Prostate gland (tissue), 2 donors: ENCODE measurements around the gene PHACTR2. TPM values are rescaled to one million over a fixed set of nuclear protein-coding genes. Genes with fewer than 3 reads are reported as not detected.

Experiments used
- DNase-seq: peaks from one replicate; pipeline ENCODE4 v3.0.0-alpha.2; 2019; ENCODE audit warnings: low spot score
- H3K27ac ChIP-seq, 2 donors: fragments of 200-600 bp; sonication (generic); 2 replicates each; pipeline ENCODE4 v1.5.1; 2017 to 2019
- H3K27me3 ChIP-seq: fragments of 200-600 bp; sonication (generic); replicated peaks from 2 replicates; pipeline ENCODE4 v1.5.1; 2019; ENCODE audit not compliant: insufficient read depth
- H3K36me3 ChIP-seq, 2 donors: fragments of 200-600 bp; sonication (generic); 1 replicate in 1 of 2; 2 replicates in 1 of 2; pipeline versions ENCODE4 v1.5.1 to v1.8.1; 2017 to 2019
- H3K4me1 ChIP-seq: fragments of 200-600 bp; sonication (generic); replicated peaks from 2 replicates; pipeline ENCODE4 v1.5.1; 2019
- H3K4me3 ChIP-seq, 2 donors: fragments of 200-600 bp; sonication (generic); 2 replicates each; pipeline ENCODE4 v1.5.1; 2017 to 2019
- H3K9me3 ChIP-seq: fragments of 200-600 bp; sonication (generic); 2 replicates; pipeline ENCODE4 v1.5.1; 2017
- POLR2A ChIP-seq: fragments of 450-650 bp; IDR thresholded peaks from one replicate; pipeline ENCODE4 v1.6.1; 2016; ENCODE audit warnings: antibody characterized with exemption, mild to moderate bottlenecking
- POLR2AphosphoS5 ChIP-seq: sonication (generic); formaldehyde crosslinking; IDR thresholded peaks from one replicate; pipeline ENCODE4 v1.6.1; 2017; ENCODE audit warnings: antibody characterized with exemption
- WGBS: methylation state at CpG from one replicate; pipeline ENCODE4 v1.1.5; 2018; 5-methylcytosine and 5-hydroxymethylcytosine counted together
- intact Hi-C: fragments of 100-400 bp; cut with DNase I; formaldehyde crosslinking; loops from one replicate; pipeline ENCODE4 v1.14.2; 2022
- total RNA-seq, 2 donors: library from RNA; depleted of rRNA; stranded (reverse); fragments of >200 nt; gene quantifications; one replicate each; pipeline ENCODE4 v1.1.0, GENCODE V29; 2016
- TF ChIP-seq, protein P1 (sequence below), 4 experiments: fragments of 200-600 bp in 2 of 4; fragments of 450-650 bp in 2 of 4; sonication (generic) in 2 of 4; IDR thresholded peaks; 1 replicate in 3 of 4; 2 replicates in 1 of 4; pipeline ENCODE4 v1.5.1; 2016 to 2019; ENCODE audit warnings: antibody characterized with exemption in 4 of 4, mild to moderate bottlenecking in 2 of 4, moderate library complexity in 2 of 4

PHACTR2 gene
- total RNA-seq, 2 donors from 2014 or later: 41.4 to 108 TPM

DNA sequence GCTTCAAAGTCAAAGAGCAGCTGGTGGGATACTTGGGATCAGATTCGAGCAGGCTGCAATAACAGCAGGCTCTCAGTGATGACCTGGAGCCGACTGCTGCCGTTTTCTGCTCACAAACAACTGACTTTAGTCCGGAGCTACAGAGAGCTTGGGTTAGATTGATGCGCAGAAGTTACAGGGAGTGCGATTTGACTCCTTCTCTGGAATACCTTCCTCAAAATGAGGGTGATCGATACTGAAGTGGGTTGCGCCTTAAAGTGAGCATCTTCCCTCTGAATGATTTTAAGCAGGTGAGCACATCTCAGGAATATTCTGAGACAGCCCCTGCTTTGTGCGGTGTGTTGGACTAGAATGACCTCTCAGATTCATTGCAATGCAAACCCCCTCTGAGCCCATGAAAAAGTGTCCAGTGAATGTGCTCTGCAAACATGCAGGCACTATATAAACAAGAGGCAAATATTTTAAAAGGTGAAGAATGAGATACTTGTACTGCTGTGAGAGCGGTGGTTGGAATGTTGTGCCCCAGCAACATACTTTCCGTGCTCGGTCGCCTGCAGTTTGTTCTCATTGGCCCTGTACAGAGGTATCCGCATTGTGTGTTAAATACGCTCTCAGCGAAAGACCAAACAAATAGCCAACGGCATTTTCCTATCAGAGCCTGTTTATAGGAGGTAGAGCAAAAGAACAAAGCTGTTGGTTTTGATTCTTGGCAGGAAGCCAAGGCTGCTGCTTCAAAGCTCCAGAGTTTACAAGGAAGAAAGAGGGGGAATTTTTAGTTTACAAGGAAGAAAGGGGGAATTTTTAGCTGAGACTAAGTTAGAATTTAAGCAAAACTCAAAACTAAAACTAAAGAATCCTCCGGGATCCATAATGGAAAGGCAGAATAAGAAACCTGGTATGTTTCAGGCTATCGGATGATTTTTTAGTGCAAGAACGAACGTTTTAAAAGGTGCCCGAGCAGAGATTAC is 67.7 kb downstream of the PHACTR2 start:
- no peak for TF ChIP-seq POLR2A
- TF ChIP-seq POLR2AphosphoS5: peak; percentile 71
- no peaks in the 10 kb centered on the region for H3K27me3 ChIP-seq
- intact Hi-C loops: no loop called here
- no peaks in the 10 kb centered on the region for H3K9me3 ChIP-seq
- peak overlapping the region; percentile 4 to 22 for H3K4me3 ChIP-seq
- 30% methylated on average over 22 of the region's 22 CpGs for WGBS
- H3K27ac ChIP-seq: peak overlapping the region; percentile 67 to 74
- peak; percentile 60 for DNase-seq
- H3K4me1 ChIP-seq: peaks cover 14% of the 10 kb centered on the region
- H3K36me3 ChIP-seq: no peaks in the 10 kb centered on the region

DNA sequence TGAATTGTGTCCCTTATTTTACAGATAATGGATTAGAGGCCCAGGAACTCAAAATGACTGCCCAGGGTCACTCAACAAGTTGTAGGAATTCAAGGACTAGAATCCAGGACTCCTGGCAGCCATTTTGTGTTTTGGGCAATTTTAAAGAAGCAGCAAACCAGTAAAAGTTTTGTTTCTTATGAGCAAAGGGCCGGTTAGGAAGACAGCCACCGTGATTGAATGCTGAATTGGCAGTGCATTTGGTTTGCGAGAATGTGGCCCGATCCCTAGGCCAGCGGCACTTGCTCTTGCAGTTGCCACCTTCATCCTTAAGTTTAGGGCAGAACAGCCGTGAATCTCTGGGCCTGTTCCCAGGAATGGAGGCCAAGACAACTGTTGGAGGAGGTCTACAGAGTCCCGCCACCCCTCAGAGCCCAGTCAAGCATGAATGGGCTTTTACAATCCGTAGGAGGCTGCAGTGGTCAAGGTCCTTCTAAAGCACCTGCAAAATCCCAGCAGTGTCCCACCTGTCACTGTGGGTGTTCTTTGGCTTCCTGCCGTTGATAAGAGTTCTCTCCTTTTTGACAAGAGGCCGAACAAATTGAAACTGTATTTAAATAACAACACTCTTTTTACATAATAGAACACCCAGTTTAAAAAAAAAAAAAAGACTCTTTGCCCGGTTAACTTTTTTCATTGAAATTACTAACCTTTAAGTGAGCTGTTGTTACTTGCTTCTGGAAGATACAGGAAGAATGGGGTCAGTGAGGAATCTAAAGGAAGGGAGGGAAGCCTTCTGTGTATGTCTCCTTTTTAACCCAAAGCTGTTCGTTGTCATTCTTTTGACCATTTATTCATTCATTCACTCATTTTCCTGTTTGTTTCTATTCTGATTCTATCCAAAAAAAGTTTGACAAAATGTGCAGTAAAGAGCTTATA is 68.7 kb downstream of the PHACTR2 start:
- H3K4me1 ChIP-seq: peaks cover 14% of the 10 kb centered on the region
- no peaks in the 10 kb centered on the region for H3K27me3 ChIP-seq
- no peak for DNase-seq
- 73% methylated on average over 12 of the region's 12 CpGs for WGBS
- intact Hi-C loops: no loop called here
- TF ChIP-seq, protein P1, sequence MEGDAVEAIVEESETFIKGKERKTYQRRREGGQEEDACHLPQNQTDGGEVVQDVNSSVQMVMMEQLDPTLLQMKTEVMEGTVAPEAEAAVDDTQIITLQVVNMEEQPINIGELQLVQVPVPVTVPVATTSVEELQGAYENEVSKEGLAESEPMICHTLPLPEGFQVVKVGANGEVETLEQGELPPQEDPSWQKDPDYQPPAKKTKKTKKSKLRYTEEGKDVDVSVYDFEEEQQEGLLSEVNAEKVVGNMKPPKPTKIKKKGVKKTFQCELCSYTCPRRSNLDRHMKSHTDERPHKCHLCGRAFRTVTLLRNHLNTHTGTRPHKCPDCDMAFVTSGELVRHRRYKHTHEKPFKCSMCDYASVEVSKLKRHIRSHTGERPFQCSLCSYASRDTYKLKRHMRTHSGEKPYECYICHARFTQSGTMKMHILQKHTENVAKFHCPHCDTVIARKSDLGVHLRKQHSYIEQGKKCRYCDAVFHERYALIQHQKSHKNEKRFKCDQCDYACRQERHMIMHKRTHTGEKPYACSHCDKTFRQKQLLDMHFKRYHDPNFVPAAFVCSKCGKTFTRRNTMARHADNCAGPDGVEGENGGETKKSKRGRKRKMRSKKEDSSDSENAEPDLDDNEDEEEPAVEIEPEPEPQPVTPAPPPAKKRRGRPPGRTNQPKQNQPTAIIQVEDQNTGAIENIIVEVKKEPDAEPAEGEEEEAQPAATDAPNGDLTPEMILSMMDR (IDR thresholded peaks at IDR 0.05): no peak
- TF ChIP-seq POLR2A (no peak), POLR2AphosphoS5 (no peak)
- H3K36me3 ChIP-seq: no peaks in the 10 kb centered on the region
- peak overlapping the region; percentile 67 to 74 for H3K27ac ChIP-seq
- H3K9me3 ChIP-seq: no peaks in the 10 kb centered on the region
- H3K4me3 ChIP-seq: peak overlapping the region in 1 of 2 donors; percentile 22

DNA sequence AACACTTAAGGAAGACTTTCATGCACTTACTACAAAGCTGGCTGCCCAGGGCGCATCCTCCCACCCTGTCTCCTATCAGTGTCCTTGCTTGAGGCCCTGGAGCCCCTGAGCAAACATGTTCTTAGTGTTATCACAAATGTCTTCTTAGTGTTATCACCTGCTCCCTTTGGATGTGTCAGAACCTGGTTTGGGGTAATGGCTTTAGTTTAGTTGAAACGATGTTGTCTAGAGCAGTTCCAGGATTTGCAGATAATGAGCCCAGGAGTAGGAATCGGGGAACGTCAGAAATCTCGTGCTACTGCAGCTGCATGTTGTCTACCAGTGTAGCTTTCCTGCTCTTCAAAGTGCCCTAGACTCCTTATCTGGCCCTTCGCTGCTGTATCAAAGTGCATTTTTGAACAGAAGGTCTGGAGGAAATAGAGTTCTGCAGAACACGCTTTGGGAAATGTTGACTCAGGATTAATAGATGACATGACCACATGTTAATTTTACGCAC is 69.6 kb downstream of the PHACTR2 start:
- no peak for DNase-seq
- intact Hi-C loops: no loop called here
- peaks cover 14% of the 10 kb centered on the region for H3K4me1 ChIP-seq

DNA sequence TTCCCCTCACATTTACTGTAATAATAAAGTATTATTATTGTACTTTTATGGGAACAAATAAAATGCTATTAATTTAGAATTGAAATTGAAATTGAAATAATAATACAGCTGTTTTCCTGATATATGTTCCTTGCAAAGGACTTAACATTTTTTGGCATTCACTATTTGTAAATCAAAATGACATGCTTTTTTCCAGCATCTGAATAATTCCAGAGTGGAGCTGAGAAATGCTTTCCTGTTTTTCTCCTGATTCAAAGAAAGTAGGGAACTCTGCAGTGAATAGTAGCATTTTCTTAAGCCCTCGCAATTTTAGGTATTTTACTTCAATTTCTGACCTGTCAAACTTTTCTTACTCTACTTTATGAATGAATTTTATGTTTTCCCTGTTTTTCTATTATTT is 72.1 kb downstream of the PHACTR2 start:
- no peak for DNase-seq
- no peaks in the 10 kb centered on the region for H3K27me3 ChIP-seq
- H3K27ac ChIP-seq: no peak overlapping the region
- H3K4me3 ChIP-seq: no peak overlapping the region
- H3K36me3 ChIP-seq: no peaks in the 10 kb centered on the region
- no peaks in the 10 kb centered on the region for H3K9me3 ChIP-seq
- intact Hi-C loops: no loop called here
- H3K4me1 ChIP-seq: peaks cover 11% of the 10 kb centered on the region
- TF ChIP-seq POLR2A (no peak), POLR2AphosphoS5 (no peak)
- TF ChIP-seq, protein P1 (IDR thresholded peaks at IDR 0.05): no peak
- WGBS: 79% methylated on average over 1 of the region's 1 CpG

More for the DNA sequence above, 69.6 kb downstream of the PHACTR2 start:
- TF ChIP-seq, protein P1 (IDR thresholded peaks at IDR 0.05): no peak
- TF ChIP-seq POLR2AphosphoS5 (no peak), POLR2A (no peak)
- Histone ChIP-seq H3K27me3 (no peaks in the 10 kb centered on the region), H3K4me3 (no peak overlapping the region), H3K9me3 (no peaks in the 10 kb centered on the region), H3K36me3 (no peaks in the 10 kb centered on the region), H3K27ac (peak overlapping the region in 1 of 2 donors; percentile 67)
- WGBS: 88% methylated on average over 8 of the region's 8 CpGs

DNA sequence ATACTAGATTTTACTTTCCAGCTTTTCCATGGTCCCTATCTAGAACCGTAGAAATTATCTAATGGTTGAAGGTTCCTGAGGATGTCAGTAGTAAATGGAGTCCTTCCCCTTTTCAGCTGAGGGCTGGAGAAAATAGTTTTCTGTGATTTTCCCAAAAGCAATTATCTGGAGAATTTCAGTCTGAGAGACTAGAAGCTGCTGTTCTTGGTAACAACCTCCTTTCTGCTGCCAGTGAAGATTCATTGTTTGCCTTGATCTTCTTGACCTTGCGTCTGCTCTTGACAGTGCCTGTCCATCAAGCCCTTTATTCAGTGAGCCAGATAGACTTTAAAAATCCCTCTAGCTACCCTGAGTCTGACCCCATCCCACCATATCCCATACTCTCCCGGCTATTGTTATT is 73.1 kb downstream of the PHACTR2 start:
- H3K27me3 ChIP-seq: no peaks in the 10 kb centered on the region
- no peaks in the 10 kb centered on the region for H3K36me3 ChIP-seq
- no peak overlapping the region for H3K4me3 ChIP-seq
- WGBS: 67% methylated on average over 3 of the region's 3 CpGs
- intact Hi-C loops: no loop called here
- no peaks in the 10 kb centered on the region for H3K9me3 ChIP-seq
- H3K4me1 ChIP-seq: peaks cover 8% of the 10 kb centered on the region
- TF ChIP-seq, protein P1 (IDR thresholded peaks at IDR 0.05): no peak
- TF ChIP-seq POLR2AphosphoS5 (no peak), POLR2A (no peak)
- DNase-seq: no peak
- H3K27ac ChIP-seq: no peak overlapping the region
